Measurements from ENCODE around the gene MYO5C. TPM values are rescaled to one million over a fixed set of nuclear protein-coding genes. Genes with fewer than 3 reads are reported as not detected.
"Not testable (repeated sequence)": the region's sequence is repeated elsewhere in the genome, so short reads cannot be mapped to it uniquely, and the experiment has no call there.

MYO5C gene
- total RNA-seq, 1 donor from 2014 or later = 6.3 TPM

- no peak for ATAC-seq
These were observed 12.2 kb upstream of the MYO5C start for GRCh38 chr15:52307847-52308246.

GRCh38 chr15:52306270-52306669, 10.7 kb upstream of the MYO5C start:
- DNase-seq (ENCODE audit: low spot score) (no peak), ATAC-seq (no peak)

More at GRCh38 chr15:52307847-52308246, 12.2 kb upstream of the MYO5C start:
- no peak for DNase-seq (ENCODE audit: low spot score)

GRCh38 chr15:52303093-52303772, 7.6 kb upstream of the MYO5C start:
- DNase-seq (ENCODE audit: low spot score) = no peak
- ATAC-seq = no peak

GRCh38 chr15:52301265-52301847, 5.8 kb upstream of the MYO5C start:
- DNase-seq (ENCODE audit: low spot score) (no peak), ATAC-seq (no peak)

GRCh38 chr15:52294881-52295420, 653 bp downstream of the MYO5C start:
- DNase-seq (ENCODE audit: low spot score) (no peak), ATAC-seq (peak; percentile 42)

GRCh38 chr15:52292780-52293392, 2.7 kb downstream of the MYO5C start:
- ATAC-seq (no peak), DNase-seq (ENCODE audit: low spot score) (no peak)

GRCh38 chr15:52291204-52291603, 4.4 kb downstream of the MYO5C start:
- ATAC-seq (no peak), DNase-seq (ENCODE audit: low spot score) (no peak)

- DNase-seq (ENCODE audit: low spot score) = no peak
These were observed 4.8 kb downstream of the MYO5C start for GRCh38 chr15:52290800-52291199.

GRCh38 chr15:52290329-52290728, 5.3 kb downstream of the MYO5C start:
- ATAC-seq (no peak), DNase-seq (ENCODE audit: low spot score) (no peak)

More at GRCh38 chr15:52290800-52291199, 4.8 kb downstream of the MYO5C start:
- ATAC-seq = no peak

- no peak for ATAC-seq
- no peak for DNase-seq (ENCODE audit: low spot score)
These were observed 5.9 kb downstream of the MYO5C start for GRCh38 chr15:52289629-52290081.

- DNase-seq (ENCODE audit: low spot score) (no peak), ATAC-seq (no peak)
These were observed 6.6 kb downstream of the MYO5C start for GRCh38 chr15:52288986-52289385.

- DNase-seq (ENCODE audit: low spot score) (peak; percentile 83), ATAC-seq (peak; percentile 97)
These were observed 7.3 kb downstream of the MYO5C start for GRCh38 chr15:52288051-52288942.

GRCh38 chr15:52287114-52287513, 8.5 kb downstream of the MYO5C start:
- ATAC-seq (no peak), DNase-seq (ENCODE audit: low spot score) (no peak)

GRCh38 chr15:52285941-52286340, 9.7 kb downstream of the MYO5C start:
- not testable (repeated sequence) for ATAC-seq

GRCh38 chr15:52284164-52284563, 11.4 kb downstream of the MYO5C start:
- DNase-seq (ENCODE audit: low spot score) = no peak

More at GRCh38 chr15:52285941-52286340, 9.7 kb downstream of the MYO5C start:
- DNase-seq (ENCODE audit: low spot score) = not testable (repeated sequence)

GRCh38 chr15:52283281-52283680, 12.3 kb downstream of the MYO5C start:
- DNase-seq (ENCODE audit: low spot score) (peak; percentile 53), ATAC-seq (no peak)

More at GRCh38 chr15:52284164-52284563, 11.4 kb downstream of the MYO5C start:
- ATAC-seq = no peak

- ATAC-seq = no peak
- no peak for DNase-seq (ENCODE audit: low spot score)
These were observed 13.2 kb downstream of the MYO5C start for GRCh38 chr15:52282418-52282817.

- peak; percentile 96 for ATAC-seq
- peak; percentile 82 for DNase-seq (ENCODE audit: low spot score)
These were observed 14.2 kb downstream of the MYO5C start for GRCh38 chr15:52281085-52282035.

GRCh38 chr15:52280326-52281084, 15.1 kb downstream of the MYO5C start:
- DNase-seq (ENCODE audit: low spot score) (no peak), ATAC-seq (no peak)
